HG03280 (cell line): Measurements from ENCODE around the gene GLI1.
"Not testable (repeated sequence)": the region's sequence is repeated elsewhere in the genome, so short reads cannot be mapped to it uniquely, and the experiment has no call there.

Source experiments
- ATAC-seq: cut with Tn5 transposase; IDR thresholded peaks from one replicate; pipeline ENCODE4 v1.9.1; 2021; ENCODE audit warnings: mild to moderate bottlenecking, moderate library complexity; ENCODE audit not compliant: unreplicated experiment

Gene GLI1

DNA sequence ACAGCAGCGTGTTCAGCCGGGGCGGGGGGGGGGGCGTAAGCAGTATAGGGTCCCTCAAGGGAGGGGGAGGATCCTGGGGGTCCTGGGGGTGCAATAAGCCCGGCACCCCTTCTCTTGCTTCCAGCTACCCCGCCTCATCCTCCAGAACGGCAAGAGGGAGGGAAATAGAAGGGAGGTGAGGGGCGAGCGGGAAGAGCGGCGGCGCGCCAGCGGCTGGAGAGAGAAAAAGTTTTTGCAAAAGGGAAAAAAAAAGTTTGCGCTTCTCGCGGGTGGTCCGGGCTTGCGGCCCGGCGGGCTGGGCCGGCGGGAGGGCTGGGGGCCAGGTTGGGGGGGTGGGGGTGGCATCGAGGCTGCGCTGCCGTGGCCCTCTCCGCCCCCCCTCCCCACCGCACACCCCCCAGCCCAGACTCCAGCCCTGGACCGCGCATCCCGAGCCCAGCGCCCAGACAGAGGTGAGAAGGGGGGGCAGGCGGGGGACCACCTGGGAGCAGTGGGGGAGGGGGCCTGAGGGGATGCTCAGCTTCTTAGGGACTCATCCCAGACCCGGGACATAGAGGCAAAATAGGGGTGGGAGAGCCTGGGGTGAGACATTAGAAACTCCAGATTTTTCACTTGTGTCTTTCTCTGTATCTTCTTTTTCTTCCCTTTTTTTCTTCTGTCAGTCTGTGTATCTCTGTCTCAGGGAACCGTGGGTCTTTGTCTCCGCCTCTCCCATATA lies at the start of gene GLI1:
Gene GLI1 (plus strand): TSS at position 36 of the 718 bp plus-strand sequence. CDS start 3,907 bp downstream, outside the sequence.
- ATAC-seq: no peak

DNA sequence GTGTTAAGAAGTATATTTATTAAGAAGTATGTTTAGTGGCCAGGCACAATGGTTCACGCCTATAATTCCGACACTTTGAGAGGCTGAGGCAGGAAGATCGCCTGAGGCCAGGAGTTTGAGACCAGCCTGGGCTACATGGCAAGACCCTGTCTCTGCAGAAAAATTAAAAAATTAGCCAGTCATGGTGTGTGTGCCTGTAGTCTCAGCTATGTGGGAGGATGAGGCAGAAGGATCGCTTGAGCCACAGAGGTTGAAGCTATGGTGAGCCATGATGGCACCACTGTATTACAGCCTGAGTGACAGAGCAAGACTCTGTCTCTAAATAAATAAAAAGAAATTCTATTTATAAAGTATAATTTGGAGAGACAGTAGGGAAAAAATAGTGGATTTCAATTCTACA lies 49.1 kb upstream of the GLI1 start:
- ATAC-seq: no peak

DNA sequence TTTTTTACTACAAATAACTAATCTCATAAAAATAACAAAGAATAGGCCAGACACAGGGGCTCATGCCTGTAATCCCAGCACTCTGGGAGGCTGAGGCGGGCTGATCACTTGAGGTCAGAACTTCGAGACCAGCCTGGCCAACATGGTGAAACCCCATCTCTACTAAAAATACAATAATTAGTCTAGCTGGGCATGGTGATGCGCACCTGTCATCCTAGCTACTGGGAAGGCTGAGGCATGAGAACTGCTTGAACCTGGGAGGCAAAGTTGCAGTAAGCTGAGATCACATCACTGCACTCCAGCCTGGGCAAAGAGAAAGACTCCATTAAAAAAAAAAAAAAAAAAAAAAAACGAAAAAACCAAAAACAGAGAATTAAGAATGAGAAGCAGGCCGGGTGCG lies 45.4 kb upstream of the GLI1 start:
- ATAC-seq: not testable (repeated sequence)

DNA sequence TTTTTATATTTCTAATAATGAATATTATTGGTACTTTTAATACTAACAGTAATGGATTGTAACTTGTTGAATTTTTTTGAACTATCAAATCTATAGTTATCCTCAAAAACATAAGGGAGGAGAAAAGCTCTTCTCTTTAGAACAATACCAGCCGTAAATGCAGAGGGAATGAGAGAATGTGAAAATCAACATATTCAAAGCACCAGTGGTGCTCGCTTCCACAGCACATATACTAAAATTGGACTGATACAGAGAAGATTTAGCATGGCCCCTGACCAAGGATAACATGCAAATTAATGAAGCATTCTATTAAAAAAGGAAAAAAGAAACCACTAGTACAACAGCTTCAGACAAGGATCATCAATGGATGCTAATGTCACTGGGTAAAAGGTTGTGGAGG lies 44.5 kb upstream of the GLI1 start:
- ATAC-seq: no peak

DNA sequence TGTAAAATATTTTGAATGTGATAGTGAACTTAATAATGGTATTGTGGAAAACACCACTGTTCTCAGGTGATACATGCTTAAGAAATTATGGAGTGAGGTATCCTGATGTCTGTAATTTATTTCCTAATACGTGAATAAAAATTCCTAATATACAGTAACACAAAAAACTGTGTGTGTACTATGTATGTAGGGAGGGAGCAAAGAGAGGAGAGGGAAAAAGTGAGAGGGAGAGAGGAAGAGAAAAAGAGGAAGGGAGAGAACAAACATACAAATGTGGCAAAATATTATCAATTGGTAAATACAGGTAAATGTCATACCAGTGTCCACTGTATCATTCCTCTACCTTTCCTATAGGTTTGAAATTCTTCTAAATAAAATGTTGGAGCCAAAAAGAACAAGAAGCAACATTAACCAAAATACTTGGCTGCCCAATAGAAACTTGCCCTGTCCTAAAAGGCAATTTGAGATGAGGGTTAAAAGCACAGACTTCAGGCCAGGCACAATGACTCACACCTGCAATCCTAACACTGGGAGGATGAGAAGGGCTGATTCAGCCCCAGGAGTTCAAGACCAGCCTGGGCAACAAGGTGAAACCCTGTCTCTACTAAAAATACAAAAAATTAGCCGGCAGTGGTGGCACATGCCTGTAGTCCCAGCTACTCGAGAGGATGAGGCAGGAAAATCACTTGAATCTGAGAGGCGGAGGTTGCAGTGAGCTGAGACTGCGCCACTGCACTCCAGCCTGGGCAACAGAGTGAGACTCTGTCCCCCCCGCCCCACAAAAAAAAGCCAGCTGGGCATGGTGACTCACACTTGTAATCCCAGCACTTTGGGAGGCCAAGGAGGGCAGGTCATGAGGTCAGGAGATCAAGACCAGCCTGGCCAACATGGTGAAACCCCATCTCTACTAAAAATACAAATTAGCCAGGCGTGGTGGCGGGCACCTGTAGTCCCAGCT lies 43.3 kb upstream of the GLI1 start:
- no peak for ATAC-seq

DNA sequence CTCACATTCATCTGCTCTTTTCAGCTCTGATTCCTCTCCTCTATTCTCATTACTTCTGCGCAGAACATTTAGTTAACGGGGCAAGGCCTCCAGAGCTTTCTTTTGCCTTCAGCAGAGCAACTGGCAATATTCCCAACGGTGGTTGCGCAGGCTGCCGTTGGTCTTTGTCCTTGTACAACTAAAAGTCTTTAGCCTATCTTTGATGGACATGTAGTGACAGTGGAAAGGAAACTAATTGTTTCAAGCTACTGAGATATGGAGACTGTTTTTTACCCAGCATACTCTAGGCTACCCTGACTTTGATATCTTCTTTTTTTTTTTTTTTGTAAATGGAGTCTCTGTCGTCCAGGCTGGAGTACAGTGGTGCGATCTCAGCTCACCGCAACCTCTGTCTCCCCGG lies 41.3 kb upstream of the GLI1 start:
- no peak for ATAC-seq

DNA sequence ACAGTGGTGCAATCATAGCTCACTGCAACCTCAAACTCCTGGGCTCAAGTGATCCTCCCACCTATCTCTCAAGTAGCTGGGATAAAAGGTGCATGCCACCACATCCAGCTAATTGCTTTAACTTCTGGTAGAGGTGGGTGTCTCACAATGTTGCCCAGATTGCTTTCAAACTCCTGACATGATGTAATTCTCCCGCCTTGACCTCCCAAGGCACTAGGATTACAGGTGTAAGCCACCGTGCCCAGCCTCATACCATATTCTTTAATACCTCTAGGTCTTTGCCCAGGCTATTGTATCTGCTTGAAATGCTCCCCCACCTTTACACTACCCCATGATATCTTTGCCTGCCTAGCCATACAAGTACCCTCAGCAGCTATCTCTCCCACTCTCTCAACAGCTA lies 40.1 kb upstream of the GLI1 start:
- ATAC-seq: no peak

DNA sequence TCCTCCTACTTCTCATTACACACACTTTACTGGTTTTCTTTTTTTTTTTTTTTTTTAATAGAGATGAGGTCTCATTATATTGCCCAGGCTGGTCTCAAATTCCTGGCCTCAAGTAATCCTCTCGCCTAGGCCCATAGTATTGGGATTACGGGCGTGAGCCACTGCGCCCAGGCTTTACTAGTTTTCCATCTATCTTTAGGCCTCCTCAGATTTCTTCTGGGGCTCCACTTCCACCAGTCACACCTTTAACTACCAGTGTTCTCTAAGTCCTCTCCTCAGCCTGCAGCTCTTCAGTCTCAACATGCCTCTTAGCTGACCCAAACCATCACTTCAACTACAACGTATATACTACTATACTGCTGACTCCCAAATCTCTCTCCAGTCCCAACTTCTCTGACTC lies 39.1 kb upstream of the GLI1 start:
- ATAC-seq: no peak

DNA sequence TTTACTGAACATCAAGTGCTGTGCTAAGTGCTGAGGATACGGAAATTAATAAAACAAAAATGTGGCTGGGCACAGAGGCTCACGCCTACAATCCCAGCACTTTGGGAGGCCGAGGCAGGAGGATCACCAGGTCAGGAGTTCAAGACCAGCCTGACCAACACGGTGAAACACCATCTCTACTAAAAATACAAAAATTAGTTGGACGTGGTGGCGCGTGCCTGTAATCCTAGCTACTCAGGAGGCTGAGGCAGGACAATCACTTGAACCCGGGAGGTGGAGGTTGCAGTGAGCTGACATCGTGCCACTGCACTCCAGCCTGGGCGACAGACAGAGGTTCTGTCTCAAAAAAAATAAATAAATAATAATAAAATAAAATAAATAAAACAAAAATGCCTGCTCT lies 32.6 kb upstream of the GLI1 start:
- ATAC-seq: not testable (repeated sequence)

DNA sequence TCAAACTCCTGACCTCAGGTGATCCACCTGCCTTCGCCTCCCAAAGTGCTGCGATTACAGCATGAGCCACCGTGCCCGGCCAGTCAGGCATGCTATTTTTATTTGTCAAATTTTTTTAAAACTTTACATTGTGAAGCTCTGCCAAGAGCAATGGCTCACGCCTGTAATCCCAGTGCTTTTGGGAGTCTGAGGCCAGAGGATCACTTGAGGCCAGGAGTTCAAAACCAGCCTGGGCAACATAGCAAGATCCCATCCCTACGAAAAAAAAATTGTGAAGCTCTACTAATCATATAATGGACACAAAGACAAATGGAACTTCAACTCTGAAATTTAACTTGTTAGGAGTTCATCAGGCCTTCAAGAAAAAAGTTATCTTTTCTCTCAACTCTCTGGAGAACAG lies 30.6 kb upstream of the GLI1 start:
- no peak for ATAC-seq

DNA sequence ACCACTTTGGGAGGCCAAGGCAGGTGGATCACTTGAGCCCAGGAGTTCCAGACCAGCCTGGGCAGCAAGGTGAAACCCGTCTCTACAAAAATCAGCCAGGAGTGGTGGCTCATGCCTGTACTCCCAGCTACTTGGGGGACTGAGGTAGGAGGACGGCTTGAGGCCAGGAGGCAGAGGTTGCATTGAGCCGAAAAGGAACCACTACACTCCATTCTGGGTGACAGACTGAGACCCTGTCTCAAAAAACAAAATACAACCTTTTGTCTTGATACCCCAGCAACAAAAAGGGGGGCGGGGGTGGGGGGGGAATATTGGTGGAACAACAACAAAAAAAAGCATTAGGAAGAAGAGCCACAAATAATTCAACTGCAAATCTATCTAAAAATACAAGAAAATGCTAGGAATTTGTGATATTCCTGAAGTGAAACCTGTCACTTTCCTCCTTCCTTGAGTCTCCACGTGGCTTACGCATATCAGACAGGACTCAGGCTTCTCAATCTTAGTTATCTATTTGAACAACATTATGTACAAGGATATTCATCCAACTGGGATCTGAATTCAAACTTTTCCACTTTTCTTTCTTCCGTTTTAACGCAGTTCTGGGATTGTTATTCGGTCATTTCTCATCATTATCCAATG lies 30.0 kb upstream of the GLI1 start:
- no peak for ATAC-seq

DNA sequence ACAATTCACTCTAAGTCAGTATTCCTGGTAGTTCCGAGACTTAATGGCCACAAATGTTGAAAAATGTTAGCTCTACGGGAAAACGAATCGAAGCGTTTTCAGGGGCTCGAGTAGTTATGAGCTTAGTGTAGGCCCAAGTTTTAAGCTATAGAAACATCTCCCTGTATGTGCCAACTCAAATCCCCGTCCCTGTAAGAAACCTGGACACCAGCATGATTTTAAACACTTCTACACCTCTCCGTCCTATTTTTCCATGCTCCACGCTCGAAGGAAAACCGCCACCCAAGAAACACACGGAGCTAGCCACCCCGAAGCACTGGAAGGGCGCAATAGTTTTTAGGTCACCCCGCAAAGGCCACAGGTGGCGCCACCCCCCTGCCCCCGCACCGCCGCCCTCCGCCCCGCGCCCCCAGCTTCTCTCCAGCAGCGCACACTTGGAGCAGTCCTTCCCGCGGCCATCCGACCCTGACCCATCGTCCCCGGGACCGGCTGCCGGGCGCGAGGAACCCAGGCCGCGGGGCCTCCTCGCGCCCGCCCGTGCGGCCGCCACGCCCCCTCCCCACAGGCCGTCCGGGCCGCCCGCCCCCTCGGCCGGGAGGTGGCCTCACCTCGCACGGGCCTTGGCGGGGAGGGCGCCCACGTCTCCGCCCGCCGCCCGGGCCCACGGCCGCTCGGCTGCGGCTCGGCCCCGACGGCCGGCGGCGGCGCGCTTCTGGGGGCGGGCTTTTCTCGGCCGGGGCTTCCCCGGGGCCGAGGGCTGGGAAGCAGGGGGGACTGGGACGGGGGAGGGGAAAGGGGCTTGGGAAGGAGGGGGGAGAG lies 29.3 kb upstream of the GLI1 start:
- peak; percentile 59 for ATAC-seq

DNA sequence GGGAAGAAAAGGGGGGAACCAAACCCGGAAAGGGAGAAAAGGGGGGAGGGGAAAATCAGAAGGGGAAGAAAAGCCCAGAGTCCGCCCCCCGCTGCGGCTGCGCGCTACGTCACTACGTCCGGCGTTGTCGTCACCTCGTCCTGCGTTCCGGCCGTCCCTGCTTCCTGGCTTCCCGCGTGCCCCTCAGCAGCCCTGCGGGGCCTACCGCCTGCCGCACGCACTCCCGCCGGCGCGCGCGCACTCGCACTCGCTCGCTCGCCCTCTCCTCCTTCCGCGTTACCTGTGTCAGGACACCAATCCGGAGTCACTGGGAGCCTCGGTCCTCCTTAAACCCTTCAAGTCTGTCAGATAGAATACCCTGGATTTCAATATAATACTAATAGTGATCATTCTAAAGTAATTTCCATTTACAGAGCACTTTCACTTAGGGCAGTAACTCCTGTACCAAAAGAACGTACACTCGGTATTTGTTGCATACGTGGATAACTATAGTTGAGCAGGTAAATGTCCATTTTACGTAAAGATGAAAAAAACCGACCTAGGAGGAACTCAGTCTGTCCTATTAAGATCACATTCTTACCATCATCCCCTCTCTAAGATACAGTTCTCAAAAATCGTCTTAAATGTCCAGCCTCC lies 28.5 kb upstream of the GLI1 start, which contains the start of gene R3HDM2:
Gene R3HDM2 (minus strand): TSS at position 113 of the 636 bp plus-strand sequence. CDS start 120,615 bp downstream, outside the sequence.
- peak; percentile 96 for ATAC-seq

DNA sequence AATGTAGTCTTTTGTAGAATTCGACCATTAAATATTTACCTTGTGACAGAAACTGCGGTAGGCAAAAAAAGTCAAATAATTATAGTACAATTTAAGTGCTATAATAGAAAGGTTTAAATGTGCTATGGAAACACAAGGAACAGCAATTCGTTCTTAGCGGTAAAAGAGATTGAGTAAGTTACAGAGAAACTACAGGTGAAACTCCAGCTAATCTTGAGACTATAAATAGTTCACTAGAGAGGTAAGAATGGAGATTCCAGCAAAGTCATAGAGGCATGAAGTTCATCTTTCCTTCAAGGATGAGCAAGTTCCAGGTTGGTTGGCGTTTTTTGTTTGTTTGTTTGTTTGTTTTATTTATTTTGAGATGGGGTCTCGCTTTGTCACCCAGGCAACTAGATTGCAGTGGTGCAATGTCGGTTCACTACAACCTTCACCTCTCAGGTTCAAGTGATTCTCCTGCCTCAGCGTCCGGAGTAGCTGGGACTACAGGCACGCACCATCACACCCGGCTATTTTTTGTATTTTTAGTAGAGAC lies 27.9 kb upstream of the GLI1 start:
- ATAC-seq: no peak

DNA sequence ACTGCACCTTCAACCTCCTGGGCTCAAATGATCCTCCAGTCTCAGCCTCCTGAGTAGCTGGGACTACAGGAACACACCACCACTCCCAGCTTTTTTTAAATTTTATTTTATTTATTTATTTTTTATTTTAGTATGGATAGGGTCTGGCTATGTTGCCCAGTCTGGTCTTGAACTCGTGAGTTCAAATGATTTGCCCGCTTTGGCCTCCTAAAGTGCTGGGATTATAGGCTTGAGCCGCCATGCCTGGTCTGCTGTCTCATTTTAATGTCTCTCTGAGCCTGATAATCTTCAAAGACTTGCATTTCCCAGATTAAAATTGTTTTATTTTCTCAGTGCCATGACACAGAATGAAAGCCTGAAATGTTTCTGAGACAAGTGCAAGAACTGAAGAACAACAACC lies 26.2 kb upstream of the GLI1 start:
- ATAC-seq: no peak

DNA sequence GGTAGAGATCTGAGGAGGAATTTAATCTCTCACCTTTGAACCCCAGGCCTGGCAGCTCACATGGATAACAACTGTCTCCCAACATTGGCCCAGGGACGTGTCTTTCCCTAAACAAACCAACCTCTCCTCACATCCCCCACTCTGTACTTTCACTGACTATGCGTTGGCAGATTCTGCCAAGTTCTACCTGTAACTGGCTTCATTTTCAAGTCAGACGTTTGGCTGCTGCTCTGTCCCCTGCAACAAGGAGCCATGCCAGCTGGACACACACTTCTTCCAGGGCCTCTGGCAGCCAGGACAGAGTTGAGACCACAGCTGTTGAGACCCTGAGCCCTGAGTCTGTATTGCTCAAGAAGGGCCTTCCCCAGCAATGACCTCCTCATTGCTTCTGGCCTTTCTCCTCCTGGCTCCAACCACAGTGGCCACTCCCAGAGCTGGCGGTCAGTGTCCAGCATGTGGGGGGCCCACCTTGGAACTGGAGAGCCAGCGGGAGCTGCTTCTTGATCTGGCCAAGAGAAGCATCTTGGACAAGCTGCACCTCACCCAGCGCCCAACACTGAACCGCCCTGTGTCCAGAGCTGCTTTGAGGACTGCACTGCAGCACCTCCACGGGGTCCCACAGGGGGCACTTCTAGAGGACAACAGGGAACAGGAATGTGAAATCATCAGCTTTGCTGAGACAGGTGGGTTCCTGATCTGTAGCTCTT lies 24.9 kb upstream of the GLI1 start, which contains the start of gene INHBC:
Gene INHBC (plus strand): TSS at position 268 of the 707 bp plus-strand sequence. CDS start 103 bp downstream, at position 371.
- no peak for ATAC-seq

DNA sequence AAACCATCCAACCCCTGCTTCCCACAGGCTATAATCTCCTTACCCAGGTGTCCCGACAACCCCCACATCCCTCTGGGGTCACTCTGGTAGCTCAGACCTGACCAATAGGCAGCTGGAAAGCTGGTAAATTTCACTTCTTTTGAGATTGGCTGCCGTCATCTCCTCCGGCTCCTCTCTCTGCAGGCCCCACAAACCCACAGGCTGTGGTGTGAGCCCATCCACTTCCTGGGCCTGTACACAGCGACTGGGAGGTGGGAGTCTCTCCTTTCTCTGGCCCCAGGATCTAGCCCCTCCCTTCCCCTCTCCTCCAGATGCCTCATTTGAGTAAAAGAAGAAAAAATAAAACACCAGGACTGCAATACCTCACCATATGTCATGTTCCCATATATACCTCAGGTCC lies 24.3 kb upstream of the GLI1 start:
- no peak for ATAC-seq

DNA sequence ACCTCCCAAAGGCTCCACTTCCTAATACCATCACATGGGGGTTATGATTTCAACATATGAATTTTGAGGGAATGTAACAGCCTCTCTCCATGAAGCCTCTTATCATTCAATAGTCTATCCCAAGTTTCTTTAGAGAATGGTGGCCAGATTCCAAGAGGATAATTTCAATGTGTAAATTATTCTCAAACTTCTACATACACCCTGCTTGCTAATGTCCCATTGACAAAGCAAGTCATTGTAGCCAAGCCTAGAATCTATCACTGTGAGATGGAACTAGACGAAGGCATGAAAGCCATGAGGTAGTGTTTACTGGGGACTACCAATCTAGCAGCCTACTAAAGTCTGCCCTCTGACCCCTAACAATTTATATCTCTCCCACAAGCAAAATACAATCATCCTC lies 21.2 kb upstream of the GLI1 start:
- no peak for ATAC-seq

DNA sequence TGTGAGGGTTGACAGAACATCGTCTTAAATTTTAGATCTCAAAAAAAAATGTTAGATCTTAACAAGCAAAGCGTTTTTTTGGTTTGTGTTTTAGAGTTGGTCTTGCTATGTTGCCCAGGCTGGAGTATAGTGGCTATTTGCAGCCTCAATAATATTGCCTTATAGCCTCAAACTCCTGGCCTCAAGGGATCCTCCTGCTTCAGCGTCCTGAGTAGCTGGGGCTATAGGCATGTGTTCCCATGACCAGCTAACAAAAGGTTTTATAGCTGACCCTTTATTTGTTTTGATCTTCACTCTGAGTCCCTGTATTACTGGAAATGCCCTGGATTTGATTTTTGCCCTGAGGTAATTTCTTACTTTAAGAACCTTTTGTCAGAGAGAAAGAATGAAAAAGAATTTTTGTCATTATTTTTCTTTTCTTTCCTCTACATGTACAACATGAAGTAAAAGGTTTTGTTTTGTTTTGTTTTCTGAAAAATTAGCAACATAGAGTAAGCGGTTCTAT lies 19.8 kb upstream of the GLI1 start:
- ATAC-seq: no peak
